ENCODE data around the gene CCSER1.

DNA sequence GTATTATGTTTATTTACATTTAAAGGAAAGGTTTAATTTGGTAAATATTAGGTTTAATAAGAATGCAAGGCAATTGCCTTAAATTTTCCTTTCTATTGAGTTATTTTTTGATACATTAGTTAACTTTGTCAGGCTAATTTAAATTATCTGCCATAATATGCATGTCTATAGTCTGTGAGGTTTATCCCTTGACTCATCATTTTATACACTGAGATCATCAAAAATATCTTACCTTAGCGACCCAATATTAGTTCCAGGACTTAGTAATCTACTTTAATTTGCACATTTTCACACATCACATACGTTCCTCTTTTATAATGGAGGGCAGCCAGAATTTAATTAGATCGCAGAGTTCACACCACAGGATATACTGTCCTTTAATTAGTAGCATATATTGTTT lies 1177.1 kb downstream of the CCSER1 start:
- TF ChIP-seq EZH2 (IDR thresholded peaks at IDR 0.05; ENCODE audit: insufficient read depth, poor library complexity, severe bottlenecking) (no peak), EZH2phosphoT487 (IDR thresholded peaks at IDR 0.05; ENCODE audit: insufficient read depth, low read depth) (no peak)

All from GM23248 (cell line).